GM12891 (cell line): Measurements from ENCODE around the gene IMMP2L.

Experiments used
- POLR2A ChIP-seq: IDR thresholded peaks from 2 replicates; pipeline ENCODE4 v1.6.1; 2011; ENCODE audit warnings: low read depth, low read length, control low read depth
- POLR2AphosphoS5 ChIP-seq: IDR thresholded peaks from 2 replicates; pipeline ENCODE4 v1.6.1; 2011; ENCODE audit warnings: low read depth, low read length, control low read depth
- TAF1 ChIP-seq: IDR thresholded peaks from 2 replicates; pipeline ENCODE4 v1.6.1; 2011; ENCODE audit warnings: low read depth, low read length, control low read depth

GRCh38 chr7:111333010-111333409 is 229.3 kb downstream of the IMMP2L start:
- TF ChIP-seq POLR2A = no peak
- no peak for TF ChIP-seq TAF1
- TF ChIP-seq POLR2AphosphoS5 = no peak
